DND-41 (cell line): Measurements from ENCODE around the gene GFY.
"Not testable (repeated sequence)": the region's sequence is repeated elsewhere in the genome, so short reads cannot be mapped to it uniquely, and the experiment has no call there.

ENCODE experiments used
- EZH2 ChIP-seq: IDR thresholded peaks from 3 replicates; pipeline ENCODE4 v1.6.1; 2012; ENCODE audit warnings: borderline replicate concordance, low read depth, mild to moderate bottlenecking, moderate library complexity, low read length, inconsistent platforms; ENCODE audit not compliant: severe bottlenecking
- TF ChIP-seq, protein P1 (sequence below): IDR thresholded peaks from 2 replicates; pipeline ENCODE4 v1.5.1; 2012; ENCODE audit warnings: borderline replicate concordance, low read length, moderate library complexity, mild to moderate bottlenecking; ENCODE audit not compliant: poor library complexity, severe bottlenecking; ENCODE audit errors: extremely low read depth

- TF ChIP-seq EZH2 = not testable (repeated sequence)
- TF ChIP-seq, protein P1, sequence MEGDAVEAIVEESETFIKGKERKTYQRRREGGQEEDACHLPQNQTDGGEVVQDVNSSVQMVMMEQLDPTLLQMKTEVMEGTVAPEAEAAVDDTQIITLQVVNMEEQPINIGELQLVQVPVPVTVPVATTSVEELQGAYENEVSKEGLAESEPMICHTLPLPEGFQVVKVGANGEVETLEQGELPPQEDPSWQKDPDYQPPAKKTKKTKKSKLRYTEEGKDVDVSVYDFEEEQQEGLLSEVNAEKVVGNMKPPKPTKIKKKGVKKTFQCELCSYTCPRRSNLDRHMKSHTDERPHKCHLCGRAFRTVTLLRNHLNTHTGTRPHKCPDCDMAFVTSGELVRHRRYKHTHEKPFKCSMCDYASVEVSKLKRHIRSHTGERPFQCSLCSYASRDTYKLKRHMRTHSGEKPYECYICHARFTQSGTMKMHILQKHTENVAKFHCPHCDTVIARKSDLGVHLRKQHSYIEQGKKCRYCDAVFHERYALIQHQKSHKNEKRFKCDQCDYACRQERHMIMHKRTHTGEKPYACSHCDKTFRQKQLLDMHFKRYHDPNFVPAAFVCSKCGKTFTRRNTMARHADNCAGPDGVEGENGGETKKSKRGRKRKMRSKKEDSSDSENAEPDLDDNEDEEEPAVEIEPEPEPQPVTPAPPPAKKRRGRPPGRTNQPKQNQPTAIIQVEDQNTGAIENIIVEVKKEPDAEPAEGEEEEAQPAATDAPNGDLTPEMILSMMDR = not testable (repeated sequence)
Measured at GRCh38 chr19:49473501-49473867, 48.3 kb downstream of the GFY start.
